Measurements from ENCODE around the gene TAOK1.
"Not testable (repeated sequence)": the region's sequence is repeated elsewhere in the genome, so short reads cannot be mapped to it uniquely, and the experiment has no call there.

TAOK1 gene

DNA sequence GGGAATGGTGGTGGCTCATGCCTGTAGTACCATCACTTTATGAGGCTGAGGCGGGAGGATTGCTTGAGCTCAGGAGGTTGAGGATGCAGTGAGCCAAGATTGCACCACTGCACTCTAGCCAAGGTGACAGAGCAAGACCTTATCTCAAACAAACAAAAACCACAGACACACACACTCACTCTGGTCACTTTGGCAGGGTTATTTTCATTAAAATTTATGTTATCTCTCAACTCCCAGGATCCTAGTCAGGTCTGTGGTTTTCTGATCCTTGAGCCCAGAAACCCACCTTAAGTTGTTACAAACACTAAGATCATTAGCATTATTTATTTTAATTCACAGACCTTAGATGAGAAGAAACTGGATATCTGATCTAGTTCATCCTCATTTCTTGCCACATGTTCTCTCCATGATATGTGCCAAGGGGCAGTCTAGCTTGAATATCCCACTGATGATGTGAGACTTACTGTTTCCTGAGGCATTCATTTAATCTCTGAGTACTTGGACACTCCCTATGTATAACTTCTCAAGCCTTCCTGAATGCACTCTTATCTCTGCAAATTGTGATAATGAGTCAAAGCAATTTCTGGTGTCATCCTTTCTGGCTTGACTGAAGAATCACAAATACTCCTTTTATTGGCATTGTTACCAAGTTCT lies 167.0 kb downstream of the TAOK1 start:
- H3K9me3 ChIP-seq (ENCODE audit: control insufficient read depth, insufficient read depth, low read depth, low read length) = no peaks in the 10 kb centered on the region
- POLR2A ChIA-PET = interaction anchor here (1.0 to 2.1 kb wide), 4 partner anchors 9 to 167 kb away, joined by 4 to 11 read pairs (median 6); partner anchors contain the start of genes ABHD15 and TAOK1
- CTCF ChIA-PET = interaction anchor here (0.5 to 0.9 kb wide), 3 partner anchors 188 to 409 kb away, joined by 3 to 4 read pairs (median 4); no protein-coding TSS in a partner anchor
- H3K27ac ChIP-seq (ENCODE audit: extremely low read depth, low read depth, low read length) = no peak overlapping the region
- H3K4me1 ChIP-seq (ENCODE audit: control insufficient read depth, insufficient read depth, low read length) = no peaks in the 10 kb centered on the region
- H3K36me3 ChIP-seq (ENCODE audit: control insufficient read depth in 2 of 2, insufficient read depth in 1 of 2, low read length in 2 of 2) = peaks cover 4 to 7% of the 10 kb centered on the region in 2 experiments; a peak in 2 of 3 replicates
- no peak for TF ChIP-seq GLI2 (tag by site-specific recombination; IDR thresholded peaks at IDR 0.05; ENCODE audit: borderline replicate concordance, low read depth)
- no peak for TF ChIP-seq GLIS1 (tag by site-specific recombination; IDR thresholded peaks at IDR 0.05)
- no peak for TF ChIP-seq ZNF311 (tag by site-specific recombination; IDR thresholded peaks at IDR 0.05; ENCODE audit: borderline replicate concordance)
- TF ChIP-seq, protein P1, sequence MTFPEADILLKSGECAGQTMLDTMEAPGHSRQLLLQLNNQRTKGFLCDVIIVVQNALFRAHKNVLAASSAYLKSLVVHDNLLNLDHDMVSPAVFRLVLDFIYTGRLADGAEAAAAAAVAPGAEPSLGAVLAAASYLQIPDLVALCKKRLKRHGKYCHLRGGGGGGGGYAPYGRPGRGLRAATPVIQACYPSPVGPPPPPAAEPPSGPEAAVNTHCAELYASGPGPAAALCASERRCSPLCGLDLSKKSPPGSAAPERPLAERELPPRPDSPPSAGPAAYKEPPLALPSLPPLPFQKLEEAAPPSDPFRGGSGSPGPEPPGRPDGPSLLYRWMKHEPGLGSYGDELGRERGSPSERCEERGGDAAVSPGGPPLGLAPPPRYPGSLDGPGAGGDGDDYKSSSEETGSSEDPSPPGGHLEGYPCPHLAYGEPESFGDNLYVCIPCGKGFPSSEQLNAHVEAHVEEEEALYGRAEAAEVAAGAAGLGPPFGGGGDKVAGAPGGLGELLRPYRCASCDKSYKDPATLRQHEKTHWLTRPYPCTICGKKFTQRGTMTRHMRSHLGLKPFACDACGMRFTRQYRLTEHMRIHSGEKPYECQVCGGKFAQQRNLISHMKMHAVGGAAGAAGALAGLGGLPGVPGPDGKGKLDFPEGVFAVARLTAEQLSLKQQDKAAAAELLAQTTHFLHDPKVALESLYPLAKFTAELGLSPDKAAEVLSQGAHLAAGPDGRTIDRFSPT (tag by site-specific recombination; IDR thresholded peaks at IDR 0.05) = no peak
- TF ChIP-seq ZNF664 (tag by site-specific recombination; IDR thresholded peaks at IDR 0.05) = 0 out of 2 replicates have a peak, but pooled peaks have one; percentile 47
- no peak for TF ChIP-seq ZNF654 (tag by site-specific recombination; IDR thresholded peaks at IDR 0.05; ENCODE audit: low read depth)
- H3K4me3 ChIP-seq (ENCODE audit: low read depth, low read length) = no peak overlapping the region

DNA sequence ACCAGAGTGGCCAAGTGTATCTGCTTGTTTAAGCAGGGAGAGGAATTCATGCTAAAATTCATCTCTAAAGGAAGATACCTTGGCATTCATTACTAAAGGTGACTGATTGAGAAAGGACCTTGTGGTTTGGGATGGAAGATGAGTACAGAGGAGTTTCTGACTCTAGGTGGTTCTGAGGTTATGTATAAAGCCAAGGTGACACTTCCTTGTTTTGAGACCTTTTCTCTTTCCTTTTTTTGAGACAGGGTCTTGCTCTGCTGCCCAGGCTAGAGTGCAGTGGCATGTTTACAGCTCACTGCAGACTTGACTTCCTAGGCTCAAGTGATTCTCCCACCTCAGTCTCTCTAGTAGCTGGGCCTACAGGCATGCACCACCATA lies 167.6 kb downstream of the TAOK1 start:
- Histone ChIP-seq H3K4me3 (ENCODE audit: low read depth, low read length) (no peak overlapping the region), H3K4me1 (ENCODE audit: control insufficient read depth, insufficient read depth, low read length) (no peaks in the 10 kb centered on the region), H3K27ac (ENCODE audit: extremely low read depth, low read depth, low read length) (no peak overlapping the region), H3K9me3 (ENCODE audit: control insufficient read depth, insufficient read depth, low read depth, low read length) (no peaks in the 10 kb centered on the region), H3K36me3 (ENCODE audit: control insufficient read depth in 2 of 2, insufficient read depth in 1 of 2, low read length in 2 of 2) (peaks cover 8% of the 10 kb centered on the region in 2 experiments)
- TF ChIP-seq ZNF121 (tag by site-specific recombination; IDR thresholded peaks at IDR 0.05) = 0 out of 2 replicates have a peak, but pooled peaks have one; percentile 23
- no peak for TF ChIP-seq ZNF37A (tag by site-specific recombination; IDR thresholded peaks at IDR 0.05)
- ChIA-PET POLR2A (interaction anchor here (1.1 to 2.1 kb wide), 2 partner anchors 9 to 27 kb away, joined by 3 to 11 read pairs; partner anchors contain the start of gene ABHD15), CTCF (interaction anchor here (0.5 to 1.7 kb wide), 3 partner anchors 187 to 250 kb away, joined by 3 read pairs; no protein-coding TSS in a partner anchor)

DNA sequence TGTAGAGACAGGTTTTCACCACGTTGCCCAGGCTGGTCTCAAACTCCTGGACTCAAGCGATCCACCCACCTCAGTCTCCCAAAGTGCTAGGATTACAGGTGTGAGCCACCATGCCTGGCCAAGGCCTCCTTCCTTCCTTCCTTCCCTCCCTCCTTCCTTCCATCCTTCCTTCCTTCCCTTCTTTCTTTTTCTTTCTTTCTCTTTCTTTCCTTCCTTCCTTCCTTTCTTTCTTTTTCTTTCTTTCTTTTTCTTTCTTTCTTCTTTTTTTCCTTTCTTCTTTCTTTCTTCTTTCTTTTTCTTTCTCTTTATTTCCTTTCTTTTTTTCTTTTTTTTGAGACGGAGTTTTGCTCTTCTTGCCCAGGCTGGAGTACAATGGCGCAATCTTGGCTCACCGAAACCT lies 168.0 kb downstream of the TAOK1 start:
- ChIA-PET CTCF (interaction anchor here (1.1 to 1.7 kb wide), 2 partner anchors 188 to 201 kb away, joined by 3 read pairs; no protein-coding TSS in a partner anchor), POLR2A (interaction anchor here (1.1 to 2.1 kb wide), 2 partner anchors 8 to 27 kb away, joined by 3 to 11 read pairs; partner anchors contain the start of gene ABHD15)

DNA sequence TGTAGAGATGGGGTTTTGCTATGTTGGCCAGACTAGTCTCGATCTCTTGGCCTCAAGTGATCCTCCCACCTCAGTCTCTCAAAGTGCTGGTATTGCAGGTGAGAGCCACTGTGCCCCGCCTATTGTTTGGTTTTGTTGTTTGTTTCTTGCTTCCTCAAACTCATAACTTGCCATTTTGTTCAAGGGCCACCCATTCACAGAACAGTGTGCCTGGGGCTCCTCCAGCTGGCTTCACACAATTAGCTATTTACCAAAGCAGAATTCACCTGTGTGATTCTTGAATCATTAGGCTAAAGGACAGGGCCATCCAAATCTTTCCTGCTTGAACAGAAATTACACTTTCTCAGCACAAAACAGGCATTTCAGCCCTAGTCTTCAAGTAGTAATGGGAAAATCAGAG lies 169.5 kb downstream of the TAOK1 start:
- POLR2A ChIA-PET = interaction anchor here (0.5 to 1.1 kb wide), 2 partner anchors 8 to 42 kb away, joined by 3 to 4 read pairs; no protein-coding TSS in a partner anchor
- Histone ChIP-seq H3K36me3 (ENCODE audit: control insufficient read depth in 2 of 2, insufficient read depth in 1 of 2, low read length in 2 of 2) (peaks cover 9 to 14% of the 10 kb centered on the region in 2 experiments), H3K4me1 (ENCODE audit: control insufficient read depth, insufficient read depth, low read length) (no peaks in the 10 kb centered on the region; the same call in 1 of the 2 replicates), H3K4me3 (ENCODE audit: low read depth, low read length) (no peak overlapping the region), H3K27ac (ENCODE audit: extremely low read depth, low read depth, low read length) (no peak overlapping the region), H3K9me3 (ENCODE audit: control insufficient read depth, insufficient read depth, low read depth, low read length) (no peaks in the 10 kb centered on the region)
- CTCF ChIA-PET = interaction anchor here (0.8 to 1.7 kb wide), 2 partner anchors 189 to 193 kb away, joined by 3 read pairs; no protein-coding TSS in a partner anchor
- TF ChIP-seq ZNF175 (tag by site-specific recombination; IDR thresholded peaks at IDR 0.05) (no peak), ZNF621 (tag by site-specific recombination; IDR thresholded peaks at IDR 0.05) (no peak), ZNF555 (tag by site-specific recombination; conservative IDR thresholded peaks at IDR 0.05) (no peak), SCRT1 (tag by site-specific recombination; IDR thresholded peaks at IDR 0.05; ENCODE audit: borderline replicate concordance) (no peak), ZNF843 (tag by site-specific recombination; IDR thresholded peaks at IDR 0.05) (no peak), ZNF157 (tag by site-specific recombination; IDR thresholded peaks at IDR 0.05) (no peak), ZNF670 (tag by site-specific recombination; IDR thresholded peaks at IDR 0.05; ENCODE audit: low read depth) (no peak), ZNF2 (tag by site-specific recombination; IDR thresholded peaks at IDR 0.05) (no peak)
- TF ChIP-seq, protein P2, sequence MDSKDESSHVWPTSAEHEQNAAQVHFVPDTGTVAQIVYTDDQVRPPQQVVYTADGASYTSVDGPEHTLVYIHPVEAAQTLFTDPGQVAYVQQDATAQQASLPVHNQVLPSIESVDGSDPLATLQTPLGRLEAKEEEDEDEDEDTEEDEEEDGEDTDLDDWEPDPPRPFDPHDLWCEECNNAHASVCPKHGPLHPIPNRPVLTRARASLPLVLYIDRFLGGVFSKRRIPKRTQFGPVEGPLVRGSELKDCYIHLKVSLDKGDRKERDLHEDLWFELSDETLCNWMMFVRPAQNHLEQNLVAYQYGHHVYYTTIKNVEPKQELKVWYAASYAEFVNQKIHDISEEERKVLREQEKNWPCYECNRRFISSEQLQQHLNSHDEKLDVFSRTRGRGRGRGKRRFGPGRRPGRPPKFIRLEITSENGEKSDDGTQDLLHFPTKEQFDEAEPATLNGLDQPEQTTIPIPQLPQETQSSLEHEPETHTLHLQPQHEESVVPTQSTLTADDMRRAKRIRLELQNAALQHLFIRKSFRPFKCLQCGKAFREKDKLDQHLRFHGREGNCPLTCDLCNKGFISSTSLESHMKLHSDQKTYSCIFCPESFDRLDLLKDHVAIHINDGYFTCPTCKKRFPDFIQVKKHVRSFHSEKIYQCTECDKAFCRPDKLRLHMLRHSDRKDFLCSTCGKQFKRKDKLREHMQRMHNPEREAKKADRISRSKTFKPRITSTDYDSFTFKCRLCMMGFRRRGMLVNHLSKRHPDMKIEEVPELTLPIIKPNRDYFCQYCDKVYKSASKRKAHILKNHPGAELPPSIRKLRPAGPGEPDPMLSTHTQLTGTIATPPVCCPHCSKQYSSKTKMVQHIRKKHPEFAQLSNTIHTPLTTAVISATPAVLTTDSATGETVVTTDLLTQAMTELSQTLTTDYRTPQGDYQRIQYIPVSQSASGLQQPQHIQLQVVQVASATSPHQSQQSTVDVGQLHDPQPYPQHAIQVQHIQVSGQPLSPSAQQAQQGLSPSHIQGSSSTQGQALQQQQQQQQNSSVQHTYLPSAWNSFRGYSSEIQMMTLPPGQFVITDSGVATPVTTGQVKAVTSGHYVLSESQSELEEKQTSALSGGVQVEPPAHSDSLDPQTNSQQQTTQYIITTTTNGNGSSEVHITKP (tag by site-specific recombination; IDR thresholded peaks at IDR 0.05) = no peak

More for the DNA sequence above, 168.0 kb downstream of the TAOK1 start:
- H3K27ac ChIP-seq (ENCODE audit: extremely low read depth, low read depth, low read length); H3K4me1 ChIP-seq (ENCODE audit: control insufficient read depth, insufficient read depth, low read length); H3K4me3 ChIP-seq (ENCODE audit: low read depth, low read length); H3K9me3 ChIP-seq (ENCODE audit: control insufficient read depth, insufficient read depth, low read depth, low read length): not testable (repeated sequence)
- H3K36me3 ChIP-seq (ENCODE audit: control insufficient read depth in 2 of 2, insufficient read depth in 1 of 2, low read length in 2 of 2) = peaks cover 9 to 12% of the 10 kb centered on the region in 2 experiments
- peak; percentile 98 for TF ChIP-seq ZNF366 (tag by site-specific recombination; conservative IDR thresholded peaks at IDR 0.05)

All from HEK293 (cell line).